HG03354 (cell line): ENCODE data around the gene SHANK1.
"Not testable (repeated sequence)": the region's sequence is repeated elsewhere in the genome, so short reads cannot be mapped to it uniquely, and the experiment has no call there.

Experiments used
- ATAC-seq: cut with Tn5 transposase; IDR thresholded peaks from one replicate; pipeline ENCODE4 v1.9.1; 2021; ENCODE audit warnings: mild to moderate bottlenecking; ENCODE audit not compliant: unreplicated experiment, poor library complexity, severe bottlenecking

Gene SHANK1

GRCh38 chr19:50719566-50719965 lies at the start of gene SHANK1:
Gene SHANK1 (minus strand): TSS chr19:50719802. CDS start chr19:50716919, 2,883 bp downstream.
- no peak for ATAC-seq

- no peak for ATAC-seq
These were observed 48.7 kb upstream of the SHANK1 start for GRCh38 chr19:50768277-50768676.

DNA sequence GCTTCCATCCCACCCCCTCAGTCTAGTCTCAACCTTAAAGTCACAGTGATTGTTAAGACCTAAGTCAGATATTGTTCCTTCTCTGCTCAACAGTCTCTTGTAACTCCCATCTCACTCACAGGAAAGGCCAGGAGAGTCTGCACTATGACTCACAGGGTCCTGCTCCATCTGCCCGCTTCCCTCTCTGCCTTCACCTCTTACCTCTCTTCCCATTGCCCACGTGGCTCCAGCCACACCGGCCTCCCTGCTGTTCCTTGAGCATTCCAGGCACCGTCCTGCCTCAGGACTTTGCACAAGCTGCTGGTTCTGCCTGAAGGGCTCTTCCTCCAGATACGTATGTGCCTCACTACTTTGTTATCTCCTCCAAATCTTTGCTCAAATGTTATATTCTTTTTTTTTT lies 47.7 kb upstream of the SHANK1 start:
- ATAC-seq = not testable (repeated sequence)

- not testable (repeated sequence) for ATAC-seq
These were observed 47.1 kb upstream of the SHANK1 start for GRCh38 chr19:50766746-50767145.

- ATAC-seq = no peak
These were observed 44.8 kb upstream of the SHANK1 start for GRCh38 chr19:50764409-50764808.

- not testable (repeated sequence) for ATAC-seq
These were observed 43.9 kb upstream of the SHANK1 start for GRCh38 chr19:50763521-50763920.

- not testable (repeated sequence) for ATAC-seq
These were observed 41.9 kb upstream of the SHANK1 start for GRCh38 chr19:50761501-50761900.

GRCh38 chr19:50759886-50760285 lies 40.3 kb upstream of the SHANK1 start:
- ATAC-seq = no peak

DNA sequence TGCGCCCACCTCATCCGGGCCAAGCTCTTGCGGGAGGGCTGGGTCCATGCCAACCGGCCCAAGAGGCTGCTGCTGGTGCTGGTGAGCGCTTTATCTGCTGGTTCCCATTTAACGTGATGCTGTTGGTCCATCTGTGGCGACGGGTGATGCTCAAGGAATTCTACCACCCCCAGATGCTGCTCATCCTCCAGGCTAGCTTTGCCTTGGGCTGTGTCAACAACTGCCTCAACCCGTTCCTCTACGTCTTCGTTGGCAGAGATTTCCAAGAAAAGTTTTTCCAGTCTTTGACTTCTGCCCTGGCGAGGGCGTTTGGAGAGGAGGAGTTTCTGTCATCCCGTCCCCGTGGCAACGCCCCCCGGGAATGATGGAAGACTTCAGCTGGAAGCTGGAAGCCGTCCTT lies 39.5 kb upstream of the SHANK1 start:
- ATAC-seq = not testable (repeated sequence)

DNA sequence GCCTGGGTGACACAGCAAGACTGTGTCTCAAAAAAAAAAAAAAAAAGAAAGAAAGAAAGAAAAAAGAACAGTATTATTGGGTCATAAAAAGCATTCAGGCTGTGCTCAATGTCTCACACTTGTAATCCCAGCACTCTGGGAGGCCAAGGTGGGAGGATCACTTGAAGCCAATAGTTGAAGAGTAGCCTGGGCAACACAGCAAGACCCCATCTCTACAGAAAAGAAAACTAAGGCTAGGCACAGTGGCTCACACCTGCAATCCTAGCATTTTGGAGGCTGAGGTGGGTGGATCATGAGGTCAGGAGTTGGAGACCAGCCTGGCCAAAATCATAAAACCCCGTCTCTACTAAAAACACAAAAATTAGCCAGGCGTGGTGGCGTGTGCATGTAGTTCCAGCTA lies 38.0 kb upstream of the SHANK1 start:
- not testable (repeated sequence) for ATAC-seq

- not testable (repeated sequence) for ATAC-seq
These were observed 36.6 kb upstream of the SHANK1 start for GRCh38 chr19:50756244-50756643.

GRCh38 chr19:50753879-50754278 lies 34.3 kb upstream of the SHANK1 start:
- ATAC-seq = no peak

DNA sequence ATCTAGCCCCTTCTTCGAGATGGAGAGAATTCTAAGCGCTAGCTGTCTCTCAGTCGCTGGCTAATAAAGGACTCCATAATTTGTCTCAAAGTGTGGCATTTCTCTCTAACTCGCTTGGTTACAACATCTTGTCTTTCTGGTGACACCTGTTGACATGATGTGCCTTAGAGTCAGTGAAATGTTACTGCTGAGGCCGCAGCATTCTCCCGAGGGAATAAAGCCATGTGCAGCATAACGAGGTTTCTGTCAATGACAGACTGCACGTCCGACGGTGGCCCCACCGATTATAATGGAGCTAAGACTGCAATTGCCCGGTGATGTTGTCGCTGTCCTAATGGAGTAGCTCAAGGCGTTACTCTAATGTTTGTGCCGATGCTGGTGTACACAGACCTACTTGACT lies 30.4 kb upstream of the SHANK1 start:
- ATAC-seq = no peak

GRCh38 chr19:50749490-50749889 lies 29.9 kb upstream of the SHANK1 start:
- ATAC-seq = no peak

GRCh38 chr19:50747141-50747540 lies 27.5 kb upstream of the SHANK1 start:
- ATAC-seq = not testable (repeated sequence)

DNA sequence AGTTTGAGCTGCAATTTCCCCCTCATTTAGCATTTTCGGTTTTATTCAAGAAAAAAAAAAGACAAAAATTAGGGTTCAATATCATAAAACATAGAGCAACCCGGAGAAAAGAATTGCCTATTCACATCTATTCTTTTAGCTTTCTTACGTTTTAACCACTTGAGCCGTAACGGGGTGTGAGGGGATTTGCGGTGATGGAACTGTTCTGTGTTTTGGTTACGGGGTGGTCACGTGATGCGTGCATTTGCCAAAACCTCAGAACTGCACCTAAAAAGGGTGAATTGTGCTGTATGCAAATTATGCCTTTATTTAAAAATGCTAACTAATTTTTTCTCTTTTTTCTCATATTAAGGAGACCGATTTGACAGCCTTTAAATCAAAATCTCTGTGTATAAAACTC lies 25.6 kb upstream of the SHANK1 start:
- ATAC-seq = no peak

DNA sequence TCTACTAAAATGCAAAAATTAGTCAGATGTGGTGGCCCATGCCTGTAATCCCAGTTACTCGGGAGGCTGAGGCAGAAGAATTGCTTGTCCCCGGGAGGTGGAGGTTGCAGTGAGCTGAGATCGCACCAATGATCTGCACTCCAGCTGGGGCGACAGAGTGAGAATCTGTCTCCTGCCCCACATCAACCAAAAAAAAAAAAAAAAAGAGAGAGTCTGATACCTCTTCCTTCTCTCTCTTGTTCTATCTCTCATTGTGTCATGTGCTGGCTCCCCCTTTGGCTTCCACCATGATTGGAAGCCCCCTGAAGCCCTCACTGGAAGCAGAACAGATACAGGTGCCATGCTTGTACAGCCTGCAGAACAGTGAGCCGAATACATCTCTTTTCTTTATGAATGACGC lies 23.9 kb upstream of the SHANK1 start:
- ATAC-seq = no peak

DNA sequence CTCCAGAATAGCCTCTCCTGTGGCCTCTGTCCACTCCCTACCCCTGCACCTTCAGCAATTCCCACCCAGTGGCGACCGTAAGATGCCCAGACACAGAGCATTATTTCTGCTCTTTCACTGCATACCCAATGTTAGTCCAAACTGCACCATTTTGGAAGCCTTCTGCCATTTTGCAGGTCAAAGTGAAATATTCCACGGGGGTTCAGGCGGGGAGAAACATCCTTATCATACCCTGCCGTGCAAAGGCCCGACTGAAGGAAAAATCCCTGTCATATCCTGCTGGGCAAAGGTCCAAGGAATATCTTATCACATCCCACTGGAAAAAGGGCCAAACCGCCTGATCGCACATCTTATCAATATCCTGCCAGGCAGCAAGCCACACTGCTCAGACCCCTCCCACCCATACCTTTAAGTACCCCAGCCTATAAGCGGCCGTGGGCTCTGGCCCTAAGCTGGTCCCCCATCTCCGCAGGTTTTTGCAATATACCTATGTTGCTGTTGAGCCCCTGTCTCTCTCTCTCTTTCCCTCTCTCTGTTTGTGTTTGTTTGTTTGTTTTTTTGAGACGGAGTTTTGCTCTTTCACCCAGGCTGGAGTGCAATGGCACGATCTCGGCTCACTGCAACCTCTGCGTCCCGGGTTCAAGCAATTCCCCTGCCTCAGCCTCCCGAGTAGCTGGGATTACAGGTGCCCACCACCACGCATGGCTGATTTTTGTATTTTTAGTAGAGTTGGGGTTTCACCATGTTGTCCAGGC lies 21.8 kb upstream of the SHANK1 start:
- no peak for ATAC-seq

DNA sequence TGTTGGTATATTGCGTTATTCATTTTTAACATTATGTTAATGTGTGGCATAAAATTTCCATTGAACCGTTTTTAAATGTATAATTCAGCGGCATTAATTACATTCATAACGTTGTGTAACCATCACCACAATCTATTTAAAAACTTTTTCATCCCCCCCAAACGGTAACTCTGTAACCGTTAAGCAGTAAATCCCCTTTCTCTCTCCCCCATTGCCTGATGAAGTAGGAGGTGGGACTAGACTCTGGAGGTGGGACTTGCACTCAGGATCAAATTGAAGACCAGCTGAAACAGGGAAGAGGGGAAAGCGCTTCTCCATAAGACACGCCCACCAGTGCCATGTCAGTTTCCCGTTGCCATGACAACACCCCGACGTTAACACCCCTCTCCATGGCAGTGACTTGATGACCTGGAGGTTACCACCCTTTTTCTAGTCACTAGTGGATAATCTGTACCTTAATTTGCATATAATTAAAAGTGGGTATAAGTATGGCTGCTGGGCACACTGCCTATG lies 20.4 kb upstream of the SHANK1 start:
- no peak for ATAC-seq

DNA sequence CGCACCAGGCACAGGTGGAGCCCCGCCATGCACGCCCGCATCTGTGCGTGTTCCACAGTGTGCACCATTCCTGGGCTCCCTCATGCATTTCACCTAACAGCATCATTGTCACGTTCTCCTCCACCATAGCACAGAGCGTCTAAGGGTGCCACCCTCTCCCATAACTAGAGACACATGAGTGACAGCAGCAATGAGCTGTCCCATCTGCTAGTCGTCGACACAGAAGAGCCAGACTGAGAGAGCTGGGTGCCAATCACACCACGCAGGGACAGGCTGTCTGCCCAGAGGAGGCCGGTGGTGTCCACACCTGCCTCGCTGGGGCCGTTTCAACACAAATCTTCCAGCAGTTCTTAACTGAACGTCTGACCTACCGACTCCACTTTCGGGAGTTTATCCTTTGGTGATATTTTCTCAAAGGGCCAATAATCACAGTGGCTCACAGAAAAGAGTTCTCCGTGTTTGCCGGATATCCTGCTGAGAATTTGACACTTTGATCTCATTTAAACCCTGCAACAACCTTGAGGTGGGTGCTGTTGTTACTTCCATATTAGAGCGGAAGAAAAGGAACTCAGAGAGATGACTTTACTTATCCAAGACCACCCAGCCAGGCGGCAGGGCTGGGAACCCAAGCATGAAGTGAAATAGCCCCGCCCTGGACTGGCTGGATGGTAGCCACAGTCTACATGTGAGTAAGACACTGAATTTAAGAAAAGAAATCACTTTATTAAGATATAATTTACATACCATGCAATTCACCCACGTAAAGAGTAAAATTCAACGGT lies 19.7 kb upstream of the SHANK1 start:
- no peak for ATAC-seq

GRCh38 chr19:50736338-50736737 lies 16.7 kb upstream of the SHANK1 start:
- no peak for ATAC-seq
